Measurements from ENCODE around the gene C2CD4A.

C2CD4A gene

GRCh38 chr15:62060113-62060895, 6.5 kb upstream of the C2CD4A start, which contains the start of gene VPS13C:
Gene VPS13C, minus strand, starts transcription at chr15:62060447. Its CDS starts 73 bp downstream, at chr15:62060374.
- peak; percentile 94 for DNase-seq

- DNase-seq, result no peak
These were observed 5.9 kb upstream of the C2CD4A start for GRCh38 chr15:62060896-62061280.

- no peak for DNase-seq
These were observed 2.7 kb upstream of the C2CD4A start for GRCh38 chr15:62063825-62064635.

GRCh38 chr15:62067448-62068044, 769 bp downstream of the C2CD4A start:
- peak; percentile 44 for DNase-seq

GRCh38 chr15:62068071-62068809, 1.5 kb downstream of the C2CD4A start:
- DNase-seq, result no peak

GRCh38 chr15:62068810-62069167, 2.0 kb downstream of the C2CD4A start:
- no peak for DNase-seq

- DNase-seq, result no peak
These were observed 2.8 kb downstream of the C2CD4A start for GRCh38 chr15:62069551-62069950.

- peak; percentile 21 for DNase-seq
These were observed 5.0 kb downstream of the C2CD4A start for GRCh38 chr15:62071711-62072308.

GRCh38 chr15:62075595-62076277, 9.0 kb downstream of the C2CD4A start:
- DNase-seq, result peak; percentile 64

- no peak for DNase-seq
These were observed 12.8 kb downstream of the C2CD4A start for GRCh38 chr15:62079594-62079993.

- DNase-seq, result peak; percentile 45
These were observed 16.7 kb downstream of the C2CD4A start for GRCh38 chr15:62083194-62084154.

- no peak for DNase-seq
These were observed 19.0 kb downstream of the C2CD4A start for GRCh38 chr15:62085740-62086139.

GRCh38 chr15:62087671-62088352, 21.0 kb downstream of the C2CD4A start:
- DNase-seq, result no peak

- no peak for DNase-seq
These were observed 21.5 kb downstream of the C2CD4A start for GRCh38 chr15:62088353-62088693.

- DNase-seq, result no peak
These were observed 22.8 kb downstream of the C2CD4A start for GRCh38 chr15:62089616-62090015.

- no peak for DNase-seq
These were observed 24.2 kb downstream of the C2CD4A start for GRCh38 chr15:62090988-62091387.

- no peak for DNase-seq
These were observed 27.0 kb downstream of the C2CD4A start for GRCh38 chr15:62093809-62094208.

GRCh38 chr15:62094388-62094787, 27.6 kb downstream of the C2CD4A start:
- no peak for DNase-seq

GRCh38 chr15:62099094-62099601, 32.4 kb downstream of the C2CD4A start:
- no peak for DNase-seq

- DNase-seq, result no peak
These were observed 36.7 kb downstream of the C2CD4A start for GRCh38 chr15:62103431-62103830.
